HG02840 (cell line): Measurements from ENCODE around the gene MORC3.
"Not testable (repeated sequence)": the region's sequence is repeated elsewhere in the genome, so short reads cannot be mapped to it uniquely, and the experiment has no call there.

ENCODE experiments used
- ATAC-seq: cut with Tn5 transposase; IDR thresholded peaks from one replicate; pipeline ENCODE4 v1.9.1; 2021; ENCODE audit warnings: mild to moderate bottlenecking, moderate library complexity, moderate number of reproducible peaks; ENCODE audit not compliant: unreplicated experiment, low FRiP score

MORC3 gene

GRCh38 chr21:36322083-36322424, 2.1 kb downstream of the MORC3 start:
- ATAC-seq = no peak

GRCh38 chr21:36323032-36323431, 3.0 kb downstream of the MORC3 start:
- ATAC-seq = no peak

GRCh38 chr21:36325373-36326010, 5.5 kb downstream of the MORC3 start:
- no peak for ATAC-seq

- no peak for ATAC-seq
These were observed 10.9 kb downstream of the MORC3 start for GRCh38 chr21:36330904-36331303.

GRCh38 chr21:36337099-36337509, 17.1 kb downstream of the MORC3 start:
- no peak for ATAC-seq

- no peak for ATAC-seq
These were observed 19.0 kb downstream of the MORC3 start for GRCh38 chr21:36338975-36339374.

GRCh38 chr21:36342581-36342980, 22.6 kb downstream of the MORC3 start:
- ATAC-seq = not testable (repeated sequence)

GRCh38 chr21:36344931-36345330, 24.9 kb downstream of the MORC3 start:
- no peak for ATAC-seq

- ATAC-seq = no peak
These were observed 27.4 kb downstream of the MORC3 start for GRCh38 chr21:36347278-36347961.

- no peak for ATAC-seq
These were observed 27.9 kb downstream of the MORC3 start for GRCh38 chr21:36347962-36348328.

GRCh38 chr21:36349315-36349714, 29.3 kb downstream of the MORC3 start:
- ATAC-seq = no peak

GRCh38 chr21:36350282-36350910, 30.4 kb downstream of the MORC3 start:
- no peak for ATAC-seq

- no peak for ATAC-seq
These were observed 35.1 kb downstream of the MORC3 start for GRCh38 chr21:36354918-36355680.

GRCh38 chr21:36355868-36356267, 35.9 kb downstream of the MORC3 start:
- ATAC-seq = no peak

- ATAC-seq = no peak
These were observed 39.2 kb downstream of the MORC3 start for GRCh38 chr21:36359185-36359584.

- no peak for ATAC-seq
These were observed 49.2 kb downstream of the MORC3 start for GRCh38 chr21:36369064-36369685.

GRCh38 chr21:36375994-36376393, 56.0 kb downstream of the MORC3 start:
- no peak for ATAC-seq

- ATAC-seq = no peak
These were observed 57.4 kb downstream of the MORC3 start for GRCh38 chr21:36377391-36377842.

GRCh38 chr21:36379251-36379650, 59.3 kb downstream of the MORC3 start:
- ATAC-seq = no peak

GRCh38 chr21:36381841-36382589, 62.0 kb downstream of the MORC3 start:
- no peak for ATAC-seq
